ENCODE measurements around the gene FILIP1.

GRCh38 chr6:75466636-75467035 is 27.0 kb downstream of the FILIP1 start:
- no peak for TF ChIP-seq FOXJ3 (CRISPR knock-in tag; IDR thresholded peaks at IDR 0.05)
- no peak for TF ChIP-seq RCOR1 (IDR thresholded peaks at IDR 0.05; ENCODE audit: low read length)
- TF ChIP-seq MXI1 (IDR thresholded peaks at IDR 0.05; ENCODE audit: low read depth, low read length) = no peak
